HCT116 (cell line): ENCODE measurements around the gene GFPT1. TPM values are rescaled to one million over a fixed set of nuclear protein-coding genes. Genes with fewer than 3 reads are reported as not detected.

Experiments
- ATAC-seq: fragments of 200-7000 bp; cut with Tn5 transposase; 2 replicates; pipeline ENCODE4 v1.9.1; 2020; ENCODE audit warnings: mild to moderate bottlenecking, moderate library complexity
- BruUV-seq: library from RNA; stranded (reverse); fragments of 400-500 nt; replicated peaks from 2 replicates; lab custom pipeline; 2021; lab: Mats Ljungman, UMichigan
- CTCF ChIA-PET: fragments of 300-600 bp; sonication (Branson Sonifier 250); formaldehyde crosslinking; loops from one replicate; lab custom pipeline; 2021; ENCODE audit warnings: antibody characterized with exemption; lab: Charles Lee
- POLR2A ChIA-PET: fragments of 300-600, 350-600 bp; sonication (Branson Sonifier 250); formaldehyde crosslinking; loops from one replicate; lab custom pipeline; 2021; ENCODE audit warnings: antibody characterized with exemption; lab: Charles Lee
- RAD21 ChIA-PET, 2 experiments: fragments of 300-600 bp; sonication (Branson Sonifier 250); formaldehyde crosslinking; loops; one replicate each; lab custom pipeline; 2023; ENCODE audit warnings: low total read pairs in 2 of 2; ENCODE audit not compliant: uncharacterized antibody in 2 of 2, unreplicated experiment in 2 of 2, low non-redundant PET in 1 of 2; lab: Charles Lee
- DNase-seq: peaks from one replicate; pipeline ENCODE4 v3.0.0-alpha.2; 2010; ENCODE audit warnings: low read depth, low spot score
- H2AFZ ChIP-seq: fragments of 200-600 bp; shearing (Covaris generic), sonication (generic); 2 replicates; pipeline ENCODE4 v1.6.1; 2017; ENCODE audit warnings: low read depth, mixed run types, mixed read lengths, antibody characterized with exemption, low read length; ENCODE audit not compliant: poor library complexity, severe bottlenecking
- H3K27ac ChIP-seq: 2 replicates; pipeline ENCODE4 v1.5.1; 2012; ENCODE audit warnings: low read depth, low read length
- H3K27me3 ChIP-seq: fragments of 200-600 bp; sonication (generic); 2 replicates; pipeline ENCODE4 v1.6.1; 2016; ENCODE audit warnings: mixed run types, low read length, mixed read lengths; ENCODE audit not compliant: insufficient read depth
- H3K36me3 ChIP-seq, 2 experiments: fragments of 200-500 bp in 1 of 2; fragments of 200-600 bp in 1 of 2; sonication (Bioruptor generic) in 1 of 2; sonication (generic) in 1 of 2; 2 replicates each; pipeline versions ENCODE4 v1.5.1 to v1.6.1; 2014 to 2016; ENCODE audit warnings: low read length in 2 of 2, inconsistent platforms in 1 of 2, mixed read lengths in 1 of 2, mixed run types in 1 of 2; ENCODE audit not compliant: insufficient read depth in 2 of 2, control insufficient read depth in 1 of 2
- H3K4me1 ChIP-seq, 2 experiments: fragments of 200-600 bp in 1 of 2; sonication (generic) in 1 of 2; 2 replicates each; pipeline versions ENCODE4 v1.5.1 to v1.6.1; 2012 to 2017; ENCODE audit warnings: low read length in 2 of 2, inconsistent platforms in 1 of 2, mild to moderate bottlenecking in 1 of 2, mixed read lengths in 1 of 2, mixed run types in 1 of 2, moderate library complexity in 1 of 2; ENCODE audit not compliant: insufficient read depth in 2 of 2, control insufficient read depth in 1 of 2
- H3K4me2 ChIP-seq: fragments of 200-600 bp; sonication (generic); 2 replicates; pipeline ENCODE4 v1.6.1; 2017; ENCODE audit warnings: mixed run types, low read length, mixed read lengths
- H3K4me3 ChIP-seq, 2 experiments: fragments of 200-600 bp in 1 of 2; sonication (generic) in 1 of 2; replicated peaks in 1 of 2; 2 replicates each; pipeline ENCODE4 v1.5.1; 2011 to 2016; ENCODE audit warnings: low read length in 2 of 2, control low read depth in 1 of 2, low read depth in 1 of 2, mild to moderate bottlenecking in 1 of 2, mixed read lengths in 1 of 2, mixed run types in 1 of 2
- H3K79me2 ChIP-seq: fragments of 200-600 bp; sonication (generic); 2 replicates; pipeline ENCODE4 v1.6.1; 2017; ENCODE audit warnings: mild to moderate bottlenecking, mixed run types, low read length, moderate library complexity, mixed read lengths; ENCODE audit not compliant: insufficient read depth
- H3K9ac ChIP-seq: fragments of 200-600 bp; sonication (generic); 2 replicates; pipeline ENCODE4 v1.6.1; 2016; ENCODE audit warnings: low read length, mixed read lengths
- H3K9me2 ChIP-seq: fragments of 200-600 bp; sonication (generic), shearing (Covaris generic); 2 replicates; pipeline ENCODE4 v1.6.1; 2017; ENCODE audit warnings: mixed run types, mild to moderate bottlenecking, moderate library complexity; ENCODE audit not compliant: insufficient read depth
- H3K9me3 ChIP-seq, 2 experiments: fragments of 200-500 bp in 1 of 2; fragments of 200-600 bp in 1 of 2; sonication (Bioruptor generic) in 1 of 2; sonication (generic) in 1 of 2; 2 replicates each; pipeline ENCODE4 v1.6.1; 2014 to 2017; ENCODE audit warnings: low read length in 2 of 2, mixed read lengths in 2 of 2, inconsistent platforms in 1 of 2, low read depth in 1 of 2, mild to moderate bottlenecking in 1 of 2, mixed run types in 1 of 2, moderate library complexity in 1 of 2; ENCODE audit not compliant: control insufficient read depth in 1 of 2, insufficient read depth in 1 of 2
- H4K20me1 ChIP-seq: fragments of 200-600 bp; sonication (generic), shearing (Covaris generic); 2 replicates; pipeline ENCODE4 v1.6.1; 2017; ENCODE audit warnings: mixed run types, mild to moderate bottlenecking, moderate library complexity; ENCODE audit not compliant: insufficient read depth
- CBX3 ChIP-seq: IDR thresholded peaks from 2 replicates; pipeline ENCODE4 v1.6.1; 2012; ENCODE audit warnings: low read depth
- CTCF ChIP-seq, 3 experiments: fragments of 200-600 bp in 1 of 3; sonication (generic) in 1 of 3; IDR thresholded peaks in 2 of 3; conservative IDR thresholded peaks in 1 of 3; 2 replicates each; pipeline ENCODE4 v1.5.1; 2012 to 2017; ENCODE audit warnings: low read depth in 2 of 3, low read length in 2 of 3, antibody characterized with exemption in 1 of 3, borderline replicate concordance in 1 of 3, control low read depth in 1 of 3, mild to moderate bottlenecking in 1 of 3, mixed read lengths in 1 of 3, mixed run types in 1 of 3, moderate library complexity in 1 of 3; ENCODE audit not compliant: insufficient read depth in 1 of 3
- FOSL1 ChIP-seq: IDR thresholded peaks from 2 replicates; pipeline ENCODE4 v1.6.1; 2012; ENCODE audit warnings: low read depth
- MAX ChIP-seq: IDR thresholded peaks from 2 replicates; pipeline ENCODE4 v1.6.1; 2012
- POLR2AphosphoS5 ChIP-seq: IDR thresholded peaks from 2 replicates; pipeline ENCODE4 v1.6.1; 2011; ENCODE audit warnings: mild to moderate bottlenecking, low read depth, low read length, moderate library complexity
- RAD21 ChIP-seq: IDR thresholded peaks from 2 replicates; pipeline ENCODE4 v1.6.1; 2012; ENCODE audit warnings: low read depth, mild to moderate bottlenecking
- ZNF274 ChIP-seq: fragments of 200-500 bp; sonication (Bioruptor generic); IDR thresholded peaks from 2 replicates; pipeline ENCODE4 v1.6.1; 2014; ENCODE audit warnings: mild to moderate bottlenecking, low read depth, low read length, inconsistent platforms
- intact Hi-C: fragments of 100-400 bp; cut with micrococcal nuclease; formaldehyde crosslinking; loops from 2 replicates; pipeline ENCODE4 v1.10.0; 2022
- total RNA-seq: library from RNA; stranded (reverse); gene quantifications from one replicate; pipeline ENCODE4 v1.2.1, GENCODE V29; 2021; ENCODE audit not compliant: unreplicated experiment

GFPT1 gene
- total RNA-seq, 1 experiment from 2014 or later = 62.4 TPM

- H3K27me3 ChIP-seq = no peaks in the 10 kb centered on the region
- RAD21 ChIA-PET = no interaction called here
- peak; percentile 21 for DNase-seq
- H2AFZ ChIP-seq = no peak overlapping the region
- H3K9me3 ChIP-seq = no peaks in the 10 kb centered on the region
- H3K36me3 ChIP-seq = 0 out of 4 replicates have a peak, but pooled peaks cover 0 to 3% of the 10 kb centered on the region in 2 experiments
- CTCF ChIA-PET = interaction anchor here (0.5 to 1.5 kb wide), 11 partner anchors 9 to 349 kb away, joined by 3 to 9 read pairs (median 4); partner anchors contain the start of gene GFPT1
- no peak overlapping the region for H3K9ac ChIP-seq
- H4K20me1 ChIP-seq = no peaks in the 10 kb centered on the region
- BruUV-seq = no TSS peak
- TF ChIP-seq CBX3 (0 out of 2 replicates have a peak, but pooled peaks have one; percentile 20), FOSL1 (no peak), ZNF274 (no peak), RAD21 (peak; percentile 50), POLR2AphosphoS5 (no peak), CTCF (IDR thresholded peaks at IDR 0.05 in 2 of 3, conservative IDR thresholded peaks at IDR 0.05 in 1 of 3; ENCODE audit: borderline replicate concordance in 1 of 3, insufficient read depth in 1 of 3, low read depth in 2 of 3, low read length in 2 of 3) (peak; percentile 53 to 80 (median 65); a peak in 5 of 6 replicates), MAX (no peak)
- TF ChIP-seq, all 23 proteins: peak for 3
- H3K79me2 ChIP-seq = peaks cover 49% of the 10 kb centered on the region
- POLR2A ChIA-PET = no interaction called here
- no peak overlapping the region for H3K4me2 ChIP-seq
- no peaks in the 10 kb centered on the region for H3K4me1 ChIP-seq
- intact Hi-C loops = no loop called here
- no peaks in the 10 kb centered on the region for H3K9me2 ChIP-seq
- no peak overlapping the region for H3K4me3 ChIP-seq
- ATAC-seq = peak; percentile 85
- no peak overlapping the region for H3K27ac ChIP-seq
Observed at GRCh38 chr2:69375494-69376353, 11.3 kb downstream of the GFPT1 start.
